Upper lobe of left lung (tissue), 4 donors: ENCODE results near the gene TRIP4.
"Not testable (repeated sequence)": the region's sequence is repeated elsewhere in the genome, so short reads cannot be mapped to it uniquely, and the experiment has no call there.

Experiments used
- POLR2A ChIP-seq, 4 donors: fragments of 450-650 bp; IDR thresholded peaks; one replicate each; pipeline ENCODE4 v1.5.1; 2016 to 2017; ENCODE audit warnings: antibody characterized with exemption in 4 of 4, mild to moderate bottlenecking in 2 of 4
- POLR2AphosphoS5 ChIP-seq, 2 donors: sonication (generic); formaldehyde crosslinking; IDR thresholded peaks; one replicate each; pipeline ENCODE4 v1.5.1; 2017; ENCODE audit warnings: antibody characterized with exemption in 2 of 2
- TF ChIP-seq, protein P1 (sequence below), 6 experiments: fragments of 450-650 bp in 4 of 6; fragments of 200-600 bp in 2 of 6; sonication (generic) in 2 of 6; IDR thresholded peaks; one replicate each; pipeline ENCODE4 v1.5.1; 2016 to 2019; ENCODE audit warnings: antibody characterized with exemption in 6 of 6

DNA sequence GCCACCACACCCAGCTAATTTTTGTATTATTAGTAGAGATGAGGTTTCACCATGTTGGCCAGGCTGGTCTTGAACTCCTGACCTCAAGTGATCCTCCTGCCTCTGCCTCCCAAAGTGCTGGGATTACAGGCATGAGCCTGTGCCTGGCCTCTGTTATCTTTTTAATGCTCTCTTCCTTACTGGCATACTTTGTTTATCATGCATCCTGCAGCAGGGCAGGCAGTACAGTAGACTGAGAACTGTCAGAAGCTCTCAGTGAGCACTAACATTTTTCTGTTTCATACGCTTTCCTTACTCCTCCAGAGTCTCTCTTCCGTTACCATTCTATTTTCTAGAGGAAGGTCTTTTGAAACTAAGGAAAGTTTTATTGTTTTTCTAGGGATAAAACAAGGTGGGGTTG is 108.3 kb downstream of the TRIP4 start:
- TF ChIP-seq POLR2AphosphoS5, POLR2A (IDR thresholded peaks at IDR 0.05): not testable (repeated sequence)
- TF ChIP-seq, protein P1, sequence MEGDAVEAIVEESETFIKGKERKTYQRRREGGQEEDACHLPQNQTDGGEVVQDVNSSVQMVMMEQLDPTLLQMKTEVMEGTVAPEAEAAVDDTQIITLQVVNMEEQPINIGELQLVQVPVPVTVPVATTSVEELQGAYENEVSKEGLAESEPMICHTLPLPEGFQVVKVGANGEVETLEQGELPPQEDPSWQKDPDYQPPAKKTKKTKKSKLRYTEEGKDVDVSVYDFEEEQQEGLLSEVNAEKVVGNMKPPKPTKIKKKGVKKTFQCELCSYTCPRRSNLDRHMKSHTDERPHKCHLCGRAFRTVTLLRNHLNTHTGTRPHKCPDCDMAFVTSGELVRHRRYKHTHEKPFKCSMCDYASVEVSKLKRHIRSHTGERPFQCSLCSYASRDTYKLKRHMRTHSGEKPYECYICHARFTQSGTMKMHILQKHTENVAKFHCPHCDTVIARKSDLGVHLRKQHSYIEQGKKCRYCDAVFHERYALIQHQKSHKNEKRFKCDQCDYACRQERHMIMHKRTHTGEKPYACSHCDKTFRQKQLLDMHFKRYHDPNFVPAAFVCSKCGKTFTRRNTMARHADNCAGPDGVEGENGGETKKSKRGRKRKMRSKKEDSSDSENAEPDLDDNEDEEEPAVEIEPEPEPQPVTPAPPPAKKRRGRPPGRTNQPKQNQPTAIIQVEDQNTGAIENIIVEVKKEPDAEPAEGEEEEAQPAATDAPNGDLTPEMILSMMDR (IDR thresholded peaks at IDR 0.05) = not testable (repeated sequence)
